ENCODE measurements around the gene BABAM2. TPM values are rescaled to one million over a fixed set of nuclear protein-coding genes. Genes with fewer than 3 reads are reported as not detected.

BABAM2 gene
- total and polyA plus RNA-seq, 2 experiments from 2014 or later = 17.8 to 21.5 TPM

- H3K36me3 Mint-ChIP-seq (ENCODE audit: low read depth) = peaks cover 4% of the 10 kb centered on the region; the same call in 2 of the 3 replicates
- H3K4me1 Mint-ChIP-seq = no peaks in the 10 kb centered on the region
- Histone ChIP-seq H3K9me2 (ENCODE audit: insufficient read depth) (no peaks in the 10 kb centered on the region), H3K36me3 (ENCODE audit: insufficient read depth) (no peaks in the 10 kb centered on the region), H3K27ac (ENCODE audit: low read depth) (no peak overlapping the region), H3K79me2 (replicated peaks; ENCODE audit: insufficient read depth) (no peaks in the 10 kb centered on the region), H3K4me3 (no peak overlapping the region), H3K27me3 (ENCODE audit: insufficient read depth) (no peaks in the 10 kb centered on the region), H2AFZ (no peak overlapping the region), H3F3A (replicated peaks; ENCODE audit: low read depth) (no peaks in the 10 kb centered on the region), H4K20me1 (replicated peaks; ENCODE audit: insufficient read depth) (no peaks in the 10 kb centered on the region), H3K4me1 (ENCODE audit: insufficient read depth) (no peaks in the 10 kb centered on the region), H3K4me2 (no peak overlapping the region)
- no peaks in the 10 kb centered on the region for H3K27me3 Mint-ChIP-seq (ENCODE audit: insufficient read depth, low read depth, poor library complexity)
- no peaks in the 10 kb centered on the region; the same call in 2 of the 3 replicates for H3K9me3 Mint-ChIP-seq
- DNase-seq (ENCODE audit: low spot score) = no peak
- ATAC-seq = no peak
- TF ChIP-seq ZNF462 (CRISPR knock-in tag; IDR thresholded peaks at IDR 0.05) (no peak), EZH2 (IDR thresholded peaks at IDR 0.05; ENCODE audit: low read depth, unreplicated experiment) (no peak), ZNF114 (CRISPR knock-in tag; IDR thresholded peaks at IDR 0.05) (no peak), NANOG (IDR thresholded peaks at IDR 0.05; ENCODE audit: borderline replicate concordance) (no peak), REST (IDR thresholded peaks at IDR 0.05; ENCODE audit: unreplicated experiment) (no peak), ETS1 (IDR thresholded peaks at IDR 0.05) (no peak)
- no peak overlapping the region for H3K4me3 Mint-ChIP-seq
- H3K27ac Mint-ChIP-seq = no peak overlapping the region
These were observed 244.8 kb downstream of the BABAM2 start for GRCh38 chr2:28135324-28135723.
